Measurements from ENCODE around the gene TRAPPC8. TPM values are rescaled to one million over a fixed set of nuclear protein-coding genes. Genes with fewer than 3 reads are reported as not detected.
"Not testable (repeated sequence)": the region's sequence is repeated elsewhere in the genome, so short reads cannot be mapped to it uniquely, and the experiment has no call there.

The TRAPPC8 gene
- total and polyA plus RNA-seq, 11 donors = 9.5 to 41.9 (median 29.4) TPM

GRCh38 chr18:31942291-31942998 lies 483 bp downstream of the TRAPPC8 start:
- intact Hi-C loops (cut with DNase I) = loop anchor here in 7 of 10 donors (2.0 to 10.0 kb wide), 5 partner anchors 76 to 152 kb away; partner anchors contain the start of genes RNF138 (in 5 of the 7) and RNF125 (in 1 of the 7)
- H3K9me3 ChIP-seq = no peaks in the 10 kb centered on the region
- 0 to 1% (median 0%) methylated on average over 51 to 64 of the region's 64 CpGs for whole genome bisulfite sequencing, 4 donors
- TF ChIP-seq CTCF (IDR thresholded peaks at IDR 0.05) (no peak), POLR2A (IDR thresholded peaks at IDR 0.05) (no peak)
- peaks cover 3 to 48% (median 32%) of the 10 kb centered on the region in 12 donors for H3K4me1 ChIP-seq
- H3K27ac ChIP-seq = peak overlapping the region; percentile 80 to 95 (median 92)
- ATAC-seq (peak; percentile 17 to 71 (median 58)), DNase-seq (peak; percentile 33 to 65 (median 36))
- peak overlapping the region; percentile 65 to 97 (median 86) for H3K4me3 ChIP-seq
- no peaks in the 10 kb centered on the region for H3K27me3 ChIP-seq
- no peaks in the 10 kb centered on the region for H3K36me3 ChIP-seq

- Histone ChIP-seq H3K9me3 (no peaks in the 10 kb centered on the region), H3K27me3 (no peaks in the 10 kb centered on the region), H3K36me3 (peaks cover 0 to 4% (median 0%) of the 10 kb centered on the region in 9 donors), H3K4me3 (peak overlapping the region in 10 of 12 donors; percentile 70 to 97 (median 86)), H3K4me1 (peaks cover 3 to 48% (median 32%) of the 10 kb centered on the region in 12 donors), H3K27ac (no peak overlapping the region)
- WGBS, 4 donors = 85 to 90% (median 86%) methylated on average over 24 of the region's 24 CpGs
- DNase-seq = no peak
- TF ChIP-seq POLR2A (IDR thresholded peaks at IDR 0.05) (no peak), CTCF (IDR thresholded peaks at IDR 0.05) (no peak)
- intact Hi-C loops (cut with DNase I) = loop anchor here in 6 of 10 donors (5.0 to 10.0 kb wide), 3 partner anchors 144 to 154 kb away; partner anchors contain the start of gene RNF138 (in 5 of the 6)
- ATAC-seq = no peak
Measured at GRCh38 chr18:31941010-31941809, 1.7 kb downstream of the TRAPPC8 start.

- H3K27ac ChIP-seq; intact Hi-C loops (cut with DNase I); H3K4me3 ChIP-seq; ATAC-seq; H3K9me3 ChIP-seq; DNase-seq; H3K27me3 ChIP-seq: not testable (repeated sequence)
- peaks cover 0 to 33% (median 14%) of the 10 kb centered on the region in 12 donors for H3K4me1 ChIP-seq
- WGBS, 4 donors = 92 to 98% (median 97%) methylated on average over 8 of the region's 8 CpGs
- H3K36me3 ChIP-seq = peaks cover 0 to 32% (median 14%) of the 10 kb centered on the region in 9 donors
Measured at GRCh38 chr18:31934773-31935172, 8.2 kb downstream of the TRAPPC8 start.

- H3K4me3 ChIP-seq = no peak overlapping the region
- DNase-seq = no peak
- TF ChIP-seq CTCF (IDR thresholded peaks at IDR 0.05) (no peak), POLR2A (IDR thresholded peaks at IDR 0.05) (no peak)
- H3K27ac ChIP-seq = no peak overlapping the region
- no peaks in the 10 kb centered on the region for H3K9me3 ChIP-seq
- WGBS, 4 donors = 82 to 91% (median 87%) methylated on average over 6 of the region's 6 CpGs
- peaks cover 0 to 18% (median 6%) of the 10 kb centered on the region in 12 donors for H3K4me1 ChIP-seq
- peaks cover 0 to 62% (median 38%) of the 10 kb centered on the region in 9 donors for H3K36me3 ChIP-seq
- intact Hi-C loops (cut with DNase I) = no loop called here
- H3K27me3 ChIP-seq = no peaks in the 10 kb centered on the region
- no peak for ATAC-seq
Measured at GRCh38 chr18:31931886-31932240, 11.1 kb downstream of the TRAPPC8 start.
